Measurements from ENCODE around the gene ZBTB46.
"Not testable (repeated sequence)": the region's sequence is repeated elsewhere in the genome, so short reads cannot be mapped to it uniquely, and the experiment has no call there.

ZBTB46 gene, protein sequence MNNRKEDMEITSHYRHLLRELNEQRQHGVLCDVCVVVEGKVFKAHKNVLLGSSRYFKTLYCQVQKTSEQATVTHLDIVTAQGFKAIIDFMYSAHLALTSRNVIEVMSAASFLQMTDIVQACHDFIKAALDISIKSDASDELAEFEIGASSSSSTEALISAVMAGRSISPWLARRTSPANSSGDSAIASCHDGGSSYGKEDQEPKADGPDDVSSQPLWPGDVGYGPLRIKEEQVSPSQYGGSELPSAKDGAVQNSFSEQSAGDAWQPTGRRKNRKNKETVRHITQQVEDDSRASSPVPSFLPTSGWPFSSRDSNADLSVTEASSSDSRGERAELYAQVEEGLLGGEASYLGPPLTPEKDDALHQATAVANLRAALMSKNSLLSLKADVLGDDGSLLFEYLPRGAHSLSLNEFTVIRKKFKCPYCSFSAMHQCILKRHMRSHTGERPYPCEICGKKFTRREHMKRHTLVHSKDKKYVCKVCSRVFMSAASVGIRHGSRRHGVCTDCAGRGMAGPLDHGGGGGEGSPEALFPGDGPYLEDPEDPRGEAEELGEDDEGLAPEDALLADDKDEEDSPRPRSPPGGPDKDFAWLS

DNA sequence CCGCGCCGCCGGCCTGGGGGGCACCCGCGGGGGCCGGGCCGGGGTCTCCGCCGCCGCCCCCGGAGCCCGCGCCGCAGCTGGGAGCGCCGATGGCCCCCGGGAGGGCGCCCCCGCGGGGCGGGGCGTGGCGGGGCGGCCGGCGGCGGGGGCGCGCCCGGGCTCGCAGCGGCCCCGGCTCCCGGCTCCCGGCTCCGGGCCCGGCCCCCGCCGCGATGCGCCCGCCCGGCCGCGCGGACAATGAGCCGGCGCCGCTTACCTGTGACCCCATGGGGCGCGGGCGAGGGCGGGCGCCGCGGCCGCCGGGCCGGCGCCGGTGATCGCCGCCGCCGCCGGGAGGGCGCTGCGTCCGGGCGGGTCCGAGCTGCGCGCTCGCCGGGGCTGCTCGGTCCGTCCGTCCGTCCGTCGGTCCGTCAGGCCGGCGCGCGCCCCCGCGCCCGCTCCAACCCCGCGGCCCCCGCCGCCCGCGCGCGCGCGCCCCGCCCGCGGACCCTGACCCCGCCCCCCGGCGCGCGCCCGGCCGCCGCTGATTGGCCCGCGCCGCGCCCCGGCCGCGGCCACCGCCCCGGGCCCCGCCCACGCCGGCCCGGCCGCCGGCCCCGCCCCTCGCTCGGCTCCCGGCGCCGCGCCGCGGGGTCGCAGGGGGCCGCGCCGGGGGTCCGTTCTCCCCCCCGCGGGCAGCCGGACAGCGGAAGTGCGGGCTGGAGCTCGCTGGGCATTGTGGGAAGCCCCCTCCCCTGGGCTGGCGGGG is at the start of gene ZBTB46:
ZBTB46 (minus strand) TSS at position 424 of the 748 bp plus-strand sequence. CDS start 40,507 bp downstream, outside the sequence.
- Histone ChIP-seq H3K27me3 (ENCODE audit: control insufficient read depth, insufficient read depth, low read length) (peaks cover 5% of the 10 kb centered on the region; the same call in 1 of the 2 replicates), H3K27ac (ENCODE audit: low read length) (no peak within 1 kb of the TSS), H3K36me3 (ENCODE audit: control insufficient read depth, insufficient read depth, low read length) (no peaks in the 10 kb centered on the region), H3K4me3 (ENCODE audit: low read length) (peak within 1 kb of the TSS; percentile 62; the same call in 1 of the 2 replicates), H3K9me3 (ENCODE audit: control insufficient read depth, insufficient read depth, low read length) (no peaks in the 10 kb centered on the region), H3K4me1 (ENCODE audit: control insufficient read depth, insufficient read depth, low read length) (peaks cover 10% of the 10 kb centered on the region)
- WGBS (ENCODE audit: insufficient coverage, insufficient read length) = no CpG with 5 or more reads among the region's 147 CpGs
- no peak for DNase-seq (ENCODE audit: low read depth, low spot score)

DNA sequence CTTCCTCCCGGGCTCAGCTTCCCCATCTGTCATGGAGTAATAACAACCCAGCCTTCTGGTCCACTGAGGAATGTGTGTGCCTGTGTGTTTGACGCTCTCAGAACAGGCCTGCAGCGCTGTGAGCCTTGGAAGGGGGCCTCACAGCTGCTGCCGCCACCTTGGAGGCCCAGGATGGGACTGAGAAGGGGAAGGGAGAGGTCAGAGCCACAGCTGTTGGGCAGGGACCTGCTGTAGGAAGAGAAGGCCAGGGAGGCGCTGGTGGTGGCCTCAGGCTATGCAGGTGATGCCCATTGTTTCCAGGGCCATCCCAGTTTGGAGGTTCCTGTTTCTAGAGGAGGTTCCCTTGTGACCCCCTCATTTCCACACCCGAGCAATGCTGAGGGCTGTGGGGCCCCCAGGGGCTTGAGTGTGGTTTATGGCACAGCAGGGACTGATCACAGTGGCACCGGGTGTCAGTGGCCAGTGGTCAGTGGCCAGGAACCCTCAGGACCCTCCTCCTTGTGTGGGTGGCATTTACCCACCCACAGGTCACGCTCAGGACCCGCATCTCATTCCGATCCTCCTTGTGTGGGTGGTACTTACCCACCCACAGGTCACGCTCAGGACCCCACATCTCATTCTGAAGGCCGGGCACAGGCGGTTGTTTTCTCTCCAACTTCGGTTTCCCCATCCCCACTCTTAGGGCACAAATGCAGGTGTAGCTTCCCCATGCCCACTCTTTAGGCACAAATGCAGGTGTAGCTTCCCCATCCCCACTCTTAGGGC is 48.0 kb upstream of the ZBTB46 start:
- no CpG with 5 or more reads among the region's 14 CpGs for WGBS (ENCODE audit: insufficient coverage, insufficient read length)
- Histone ChIP-seq H3K27ac (ENCODE audit: low read length) (no peak overlapping the region), H3K4me3 (ENCODE audit: low read length) (no peak overlapping the region), H3K27me3 (ENCODE audit: control insufficient read depth, insufficient read depth, low read length) (no peaks in the 10 kb centered on the region), H3K9me3 (ENCODE audit: control insufficient read depth, insufficient read depth, low read length) (no peaks in the 10 kb centered on the region), H3K36me3 (ENCODE audit: control insufficient read depth, insufficient read depth, low read length) (peaks cover 28% of the 10 kb centered on the region), H3K4me1 (ENCODE audit: control insufficient read depth, insufficient read depth, low read length) (no peaks in the 10 kb centered on the region)
- DNase-seq (ENCODE audit: low read depth, low spot score) = no peak

DNA sequence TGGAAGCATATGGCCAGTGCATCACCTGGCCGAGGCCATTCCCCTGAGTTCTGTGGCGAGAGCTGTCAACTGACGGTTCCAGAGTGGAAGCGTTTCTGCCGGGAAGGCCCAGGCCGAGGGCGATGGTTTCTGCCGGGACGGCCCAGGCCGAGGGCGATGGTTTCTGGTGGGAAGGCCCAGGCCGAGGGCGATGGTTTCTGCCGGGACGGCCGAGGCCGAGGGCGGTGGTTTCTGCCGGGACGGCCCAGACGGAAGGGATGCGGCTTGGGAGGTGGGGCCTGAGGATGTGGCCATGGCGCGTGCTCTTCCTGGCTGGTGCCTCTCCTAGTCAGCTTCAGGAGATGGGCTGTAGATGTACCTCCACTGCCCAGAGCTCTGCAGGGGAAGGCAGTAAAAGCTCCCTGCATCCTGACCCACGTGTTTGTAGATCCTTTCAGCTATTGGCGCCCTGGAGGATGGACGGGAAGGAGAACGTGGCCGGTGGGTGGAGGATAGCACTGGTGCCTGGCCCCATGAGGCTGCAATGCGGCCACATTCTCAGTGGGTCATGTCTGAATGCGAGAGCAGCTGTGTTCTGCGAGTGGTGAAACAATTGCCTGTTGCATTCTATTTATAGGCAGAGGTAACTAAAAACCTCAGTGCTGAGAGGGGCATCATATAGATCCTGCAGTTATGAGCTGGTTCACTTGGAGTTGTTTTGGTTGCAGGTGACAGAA is 46.8 kb upstream of the ZBTB46 start:
- no CpG with 5 or more reads among the region's 32 CpGs for WGBS (ENCODE audit: insufficient coverage, insufficient read length)
- Histone ChIP-seq H3K4me3 (ENCODE audit: low read length) (no peak overlapping the region), H3K9me3 (ENCODE audit: control insufficient read depth, insufficient read depth, low read length) (no peaks in the 10 kb centered on the region), H3K27ac (ENCODE audit: low read length) (no peak overlapping the region), H3K4me1 (ENCODE audit: control insufficient read depth, insufficient read depth, low read length) (no peaks in the 10 kb centered on the region), H3K27me3 (ENCODE audit: control insufficient read depth, insufficient read depth, low read length) (no peaks in the 10 kb centered on the region), H3K36me3 (ENCODE audit: control insufficient read depth, insufficient read depth, low read length) (peaks cover 25% of the 10 kb centered on the region)
- DNase-seq (ENCODE audit: low read depth, low spot score) = no peak

GRCh38 chr20:63876489-63877036 is 45.5 kb upstream of the ZBTB46 start:
- Histone ChIP-seq H3K36me3 (ENCODE audit: control insufficient read depth, insufficient read depth, low read length) (peaks cover 20% of the 10 kb centered on the region), H3K4me1 (ENCODE audit: control insufficient read depth, insufficient read depth, low read length) (no peaks in the 10 kb centered on the region), H3K4me3 (ENCODE audit: low read length) (no peak overlapping the region), H3K9me3 (ENCODE audit: control insufficient read depth, insufficient read depth, low read length) (no peaks in the 10 kb centered on the region), H3K27ac (ENCODE audit: low read length) (no peak overlapping the region), H3K27me3 (ENCODE audit: control insufficient read depth, insufficient read depth, low read length) (no peaks in the 10 kb centered on the region)
- no peak for DNase-seq (ENCODE audit: low read depth, low spot score)
- WGBS (ENCODE audit: insufficient coverage, insufficient read length) = no CpG with 5 or more reads among the region's 19 CpGs

DNA sequence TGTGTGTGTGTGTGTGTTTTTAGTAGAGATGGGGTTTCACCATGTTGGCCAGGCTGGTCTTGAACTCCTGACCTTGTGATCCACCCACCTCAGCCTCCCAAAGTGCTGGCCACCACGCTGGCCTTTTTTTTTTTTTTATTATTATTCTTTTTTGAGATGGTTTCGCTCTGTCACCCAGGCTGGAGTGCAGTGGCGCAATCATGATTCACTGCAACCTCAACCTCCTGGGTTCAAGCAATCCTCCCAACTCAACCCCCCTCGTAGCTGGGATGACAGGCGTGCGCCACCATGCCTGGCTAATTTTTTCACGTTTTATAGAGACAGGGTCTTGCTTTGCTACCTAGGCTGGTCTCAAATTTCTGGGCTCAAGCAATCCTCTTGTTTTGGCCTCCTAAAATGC is 43.2 kb upstream of the ZBTB46 start:
- not testable (repeated sequence) for H3K4me1 ChIP-seq (ENCODE audit: control insufficient read depth, insufficient read depth, low read length); H3K9me3 ChIP-seq (ENCODE audit: control insufficient read depth, insufficient read depth, low read length); H3K4me3 ChIP-seq (ENCODE audit: low read length); H3K27me3 ChIP-seq (ENCODE audit: control insufficient read depth, insufficient read depth, low read length); H3K27ac ChIP-seq (ENCODE audit: low read length); DNase-seq (ENCODE audit: low read depth, low spot score)
- H3K36me3 ChIP-seq (ENCODE audit: control insufficient read depth, insufficient read depth, low read length) = peaks cover 25% of the 10 kb centered on the region
- no CpG with 5 or more reads among the region's 7 CpGs for WGBS (ENCODE audit: insufficient coverage, insufficient read length)

DNA sequence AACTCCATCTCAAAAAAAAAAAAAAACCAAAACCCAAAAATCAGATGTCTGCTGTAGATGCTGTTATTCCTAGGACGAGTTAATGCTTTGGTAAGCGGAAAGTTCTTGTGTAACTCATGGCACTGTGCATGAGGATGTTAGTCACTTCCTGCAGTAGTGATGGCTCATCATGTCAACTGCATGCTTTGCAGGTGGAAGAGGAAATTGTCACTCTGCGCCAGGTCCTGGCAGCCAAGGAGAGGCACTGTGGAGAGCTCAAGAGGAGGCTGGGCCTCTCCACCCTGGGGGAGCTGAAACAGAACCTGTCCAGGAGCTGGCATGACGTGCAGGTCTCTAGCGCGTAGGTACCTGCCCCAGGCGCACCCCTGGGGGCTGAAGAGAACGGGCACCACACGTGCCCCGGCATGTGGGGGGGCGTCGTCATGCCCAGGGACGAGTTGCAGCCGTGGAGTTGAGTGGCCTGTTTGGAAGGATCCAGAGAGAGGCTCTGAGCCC is 42.5 kb upstream of the ZBTB46 start:
- Histone ChIP-seq H3K9me3 (ENCODE audit: control insufficient read depth, insufficient read depth, low read length) (no peaks in the 10 kb centered on the region), H3K27ac (ENCODE audit: low read length) (no peak overlapping the region), H3K4me3 (ENCODE audit: low read length) (no peak overlapping the region), H3K36me3 (ENCODE audit: control insufficient read depth, insufficient read depth, low read length) (peaks cover 28% of the 10 kb centered on the region), H3K4me1 (ENCODE audit: control insufficient read depth, insufficient read depth, low read length) (no peaks in the 10 kb centered on the region), H3K27me3 (ENCODE audit: control insufficient read depth, insufficient read depth, low read length) (no peaks in the 10 kb centered on the region)
- no CpG with 5 or more reads among the region's 14 CpGs for WGBS (ENCODE audit: insufficient coverage, insufficient read length)
- DNase-seq (ENCODE audit: low read depth, low spot score) = no peak

GRCh38 chr20:63868264-63868663 is 37.2 kb upstream of the ZBTB46 start:
- Histone ChIP-seq H3K4me1 (ENCODE audit: control insufficient read depth, insufficient read depth, low read length) (peaks cover 4% of the 10 kb centered on the region), H3K4me3 (ENCODE audit: low read length) (no peak overlapping the region), H3K36me3 (ENCODE audit: control insufficient read depth, insufficient read depth, low read length) (peaks cover 9% of the 10 kb centered on the region), H3K27ac (ENCODE audit: low read length) (no peak overlapping the region), H3K9me3 (ENCODE audit: control insufficient read depth, insufficient read depth, low read length) (no peaks in the 10 kb centered on the region), H3K27me3 (ENCODE audit: control insufficient read depth, insufficient read depth, low read length) (no peaks in the 10 kb centered on the region)
- no peak for DNase-seq (ENCODE audit: low read depth, low spot score)
- no CpG with 5 or more reads among the region's 5 CpGs for WGBS (ENCODE audit: insufficient coverage, insufficient read length)

DNA sequence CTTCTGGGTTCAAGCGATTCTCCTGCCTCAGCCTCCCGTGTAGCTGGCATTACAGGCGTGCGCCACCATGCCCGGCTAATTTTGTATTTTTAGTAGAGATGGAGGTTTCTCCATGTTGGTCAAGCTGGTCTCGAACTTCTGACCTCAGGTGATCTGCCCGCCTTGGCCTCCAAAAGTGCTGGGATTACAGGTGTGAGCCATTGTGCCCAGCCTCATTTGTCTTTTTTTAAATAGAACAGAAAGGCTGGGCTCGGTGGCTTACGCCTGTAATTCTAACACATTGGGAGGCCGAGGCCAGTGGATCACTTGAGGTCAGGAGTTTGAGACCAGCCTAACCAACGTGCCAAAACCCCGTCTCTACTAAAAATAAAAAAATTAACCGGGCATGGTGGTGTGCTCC is 36.0 kb upstream of the ZBTB46 start:
- H3K4me1 ChIP-seq (ENCODE audit: control insufficient read depth, insufficient read depth, low read length); H3K9me3 ChIP-seq (ENCODE audit: control insufficient read depth, insufficient read depth, low read length); DNase-seq (ENCODE audit: low read depth, low spot score); H3K27me3 ChIP-seq (ENCODE audit: control insufficient read depth, insufficient read depth, low read length); H3K4me3 ChIP-seq (ENCODE audit: low read length); H3K27ac ChIP-seq (ENCODE audit: low read length): not testable (repeated sequence)
- WGBS (ENCODE audit: insufficient coverage, insufficient read length) = no CpG with 5 or more reads among the region's 13 CpGs
- peaks cover 14% of the 10 kb centered on the region for H3K36me3 ChIP-seq (ENCODE audit: control insufficient read depth, insufficient read depth, low read length)

DNA sequence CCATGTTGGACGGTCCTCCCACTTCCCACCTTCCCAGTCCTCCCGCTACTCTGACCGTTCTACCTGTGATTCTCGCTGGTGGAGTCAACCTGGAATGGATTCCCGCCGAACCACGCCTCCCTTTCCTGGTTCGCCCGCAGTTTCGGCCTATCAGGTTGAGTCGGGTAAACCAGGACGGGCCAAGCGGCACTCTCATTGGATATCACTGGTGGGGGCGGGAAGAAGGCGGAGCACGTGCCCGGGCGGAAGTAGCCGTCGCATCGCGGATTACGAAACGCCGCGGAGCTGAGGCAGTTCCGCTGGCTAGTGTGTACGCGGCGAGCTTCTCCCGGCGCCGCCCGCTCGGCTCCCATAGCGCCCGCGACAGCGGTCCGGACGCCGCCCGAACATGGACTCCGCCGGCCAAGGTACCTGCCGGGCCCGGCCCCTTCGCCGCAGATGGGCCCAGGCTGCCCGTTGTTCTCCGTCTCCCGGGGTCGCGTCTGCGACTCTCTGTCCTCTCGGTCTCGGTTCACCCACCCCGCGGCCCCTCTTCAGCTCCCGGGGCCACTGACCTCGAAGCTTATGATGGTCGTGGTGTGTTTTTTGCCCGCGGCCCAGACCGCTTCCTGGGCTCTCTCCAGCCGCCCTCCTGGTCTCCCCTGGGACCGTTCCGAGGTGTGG is 34.0 kb upstream of the ZBTB46 start, which contains the start of gene TPD52L2:
TPD52L2 (plus strand) TSS at position 293 of the 663 bp plus-strand sequence; CDS start at position 389, 96 bp downstream.
- H3K36me3 ChIP-seq (ENCODE audit: control insufficient read depth, insufficient read depth, low read length) = peaks cover 19% of the 10 kb centered on the region
- peaks cover 4% of the 10 kb centered on the region for H3K4me1 ChIP-seq (ENCODE audit: control insufficient read depth, insufficient read depth, low read length)
- H3K9me3 ChIP-seq (ENCODE audit: control insufficient read depth, insufficient read depth, low read length) = no peaks in the 10 kb centered on the region
- H3K27ac ChIP-seq (ENCODE audit: low read length) = no peak within 1 kb of the TSS
- peak; percentile 100 for DNase-seq (ENCODE audit: low read depth, low spot score)
- H3K4me3 ChIP-seq (ENCODE audit: low read length) = peak within 1 kb of the TSS; percentile 74
- no peaks in the 10 kb centered on the region for H3K27me3 ChIP-seq (ENCODE audit: control insufficient read depth, insufficient read depth, low read length)
- no CpG with 5 or more reads among the region's 68 CpGs for WGBS (ENCODE audit: insufficient coverage, insufficient read length)
